Measurements from ENCODE around the gene NALCN. TPM values are rescaled to one million over a fixed set of nuclear protein-coding genes. Genes with fewer than 3 reads are reported as not detected.

Gene NALCN
- total and polyA plus RNA-seq, 7 donors: 0.23 to 1.1 (median 0.71) TPM; not detected in 2

DNA sequence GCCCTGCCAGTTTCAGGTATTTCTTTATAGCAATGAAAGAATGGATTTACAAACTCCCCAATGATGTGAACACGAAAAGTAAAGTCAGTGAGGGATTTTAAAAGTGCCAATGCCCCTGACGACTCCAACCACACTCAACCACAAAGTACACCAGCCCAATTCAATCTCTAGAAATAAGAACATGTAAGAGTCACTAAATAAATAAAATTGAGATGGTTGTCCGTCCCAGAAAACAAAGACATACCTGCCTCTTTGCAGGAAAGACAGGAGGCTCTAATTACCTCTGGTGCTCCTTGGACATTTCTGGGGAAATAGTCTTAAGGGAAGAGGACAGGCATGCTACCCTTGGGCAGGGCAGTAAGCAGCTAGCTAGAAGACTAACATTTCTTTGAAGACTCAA lies 55.8 kb downstream of the NALCN start:
- H3K27ac ChIP-seq: no peak overlapping the region
- no peak for TF ChIP-seq POLR2AphosphoS5 (IDR thresholded peaks at IDR 0.05)
- TF ChIP-seq EP300 (IDR thresholded peaks at IDR 0.05): no peak
- TF ChIP-seq, protein P1, sequence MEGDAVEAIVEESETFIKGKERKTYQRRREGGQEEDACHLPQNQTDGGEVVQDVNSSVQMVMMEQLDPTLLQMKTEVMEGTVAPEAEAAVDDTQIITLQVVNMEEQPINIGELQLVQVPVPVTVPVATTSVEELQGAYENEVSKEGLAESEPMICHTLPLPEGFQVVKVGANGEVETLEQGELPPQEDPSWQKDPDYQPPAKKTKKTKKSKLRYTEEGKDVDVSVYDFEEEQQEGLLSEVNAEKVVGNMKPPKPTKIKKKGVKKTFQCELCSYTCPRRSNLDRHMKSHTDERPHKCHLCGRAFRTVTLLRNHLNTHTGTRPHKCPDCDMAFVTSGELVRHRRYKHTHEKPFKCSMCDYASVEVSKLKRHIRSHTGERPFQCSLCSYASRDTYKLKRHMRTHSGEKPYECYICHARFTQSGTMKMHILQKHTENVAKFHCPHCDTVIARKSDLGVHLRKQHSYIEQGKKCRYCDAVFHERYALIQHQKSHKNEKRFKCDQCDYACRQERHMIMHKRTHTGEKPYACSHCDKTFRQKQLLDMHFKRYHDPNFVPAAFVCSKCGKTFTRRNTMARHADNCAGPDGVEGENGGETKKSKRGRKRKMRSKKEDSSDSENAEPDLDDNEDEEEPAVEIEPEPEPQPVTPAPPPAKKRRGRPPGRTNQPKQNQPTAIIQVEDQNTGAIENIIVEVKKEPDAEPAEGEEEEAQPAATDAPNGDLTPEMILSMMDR (IDR thresholded peaks at IDR 0.05): no peak
- TF ChIP-seq POLR2A (IDR thresholded peaks at IDR 0.05): no peak
- 59 to 77% methylated on average over 3 of the region's 3 CpGs for WGBS, 2 donors

GRCh38 chr13:101354895-101355294 lies 61.4 kb downstream of the NALCN start:
- H3K36me3 ChIP-seq: no peaks in the 10 kb centered on the region
- H3K4me3 ChIP-seq: no peak overlapping the region
- no peak overlapping the region for H3K27ac ChIP-seq
- H3K4me1 ChIP-seq: no peaks in the 10 kb centered on the region
- 86 to 89% methylated on average over 5 of the region's 5 CpGs for WGBS, 2 donors
- H3K9me3 ChIP-seq: peaks cover 0 to 5% (median 0%) of the 10 kb centered on the region in 4 donors
- TF ChIP-seq POLR2A (IDR thresholded peaks at IDR 0.05): no peak
- no peaks in the 10 kb centered on the region for H3K27me3 ChIP-seq
- intact Hi-C loops (cut with DNase I): no loop called here
- no peak for DNase-seq

More for the DNA sequence above, 55.8 kb downstream of the NALCN start:
- Histone ChIP-seq H3K4me1 (no peaks in the 10 kb centered on the region), H3K36me3 (no peaks in the 10 kb centered on the region), H3K9me3 (peaks cover 0 to 7% (median 0%) of the 10 kb centered on the region in 4 donors), H3K4me3 (no peak overlapping the region), H3K27me3 (no peaks in the 10 kb centered on the region)
- DNase-seq: no peak
- intact Hi-C loops (cut with DNase I): no loop called here

DNA sequence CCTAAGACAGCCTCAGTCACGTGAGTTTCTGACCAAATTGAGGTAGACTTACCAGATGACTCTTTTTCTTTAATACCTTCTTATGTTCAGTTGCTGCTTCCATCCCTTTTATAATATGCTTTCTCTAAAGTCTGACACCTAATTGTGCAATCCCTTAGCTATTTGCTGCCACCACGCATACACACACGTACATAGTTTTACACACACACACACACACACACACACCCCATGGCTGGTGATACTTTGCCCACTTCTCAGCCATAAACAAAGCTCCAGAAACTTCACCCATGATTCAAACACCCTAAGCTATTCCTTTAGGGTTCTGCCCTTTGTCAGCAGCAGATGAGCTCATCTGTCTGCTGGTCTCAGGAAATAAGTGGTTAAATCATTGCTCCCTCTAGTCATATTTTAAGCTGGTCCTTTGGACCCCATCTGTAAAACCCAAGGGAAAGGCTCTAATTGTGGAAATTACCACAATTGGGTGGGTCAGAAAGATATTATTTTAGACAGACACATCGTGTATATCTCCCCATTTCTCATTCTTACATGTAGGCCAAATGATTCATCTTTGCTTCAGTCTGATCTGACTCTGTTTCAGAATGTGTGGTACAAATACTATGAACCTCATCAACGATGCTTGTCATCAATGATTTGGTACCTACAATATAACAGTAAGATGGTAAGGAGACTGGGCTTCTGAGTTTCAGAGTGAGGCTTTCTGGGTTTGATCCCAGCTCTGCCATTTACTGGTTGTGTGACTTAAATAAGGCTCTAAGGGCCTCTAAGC lies 69.2 kb downstream of the NALCN start:
- DNase-seq: no peak

DNA sequence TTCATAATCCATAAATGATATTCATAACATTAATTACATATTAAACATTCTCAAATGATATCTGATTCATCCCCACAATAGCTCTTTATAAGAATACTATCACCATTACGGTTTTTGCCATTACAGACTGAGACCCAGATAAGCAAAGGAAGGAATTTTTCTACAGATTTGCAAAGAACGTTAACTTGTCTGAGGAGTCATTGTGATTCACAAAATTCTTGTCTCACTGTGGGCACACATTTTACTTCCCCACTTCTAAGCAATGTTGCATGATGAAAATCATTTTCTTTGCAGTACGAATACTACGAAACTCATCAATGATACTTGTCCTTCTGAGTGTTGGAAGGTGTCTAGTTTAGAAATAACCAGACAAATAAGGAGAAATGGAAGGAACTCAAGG lies 70.1 kb downstream of the NALCN start:
- H3K36me3 ChIP-seq: no peaks in the 10 kb centered on the region
- no peak overlapping the region for H3K27ac ChIP-seq
- H3K27me3 ChIP-seq: no peaks in the 10 kb centered on the region
- DNase-seq: no peak
- 86 to 91% methylated on average over 4 of the region's 4 CpGs for WGBS, 2 donors
- no peaks in the 10 kb centered on the region for H3K4me1 ChIP-seq
- H3K9me3 ChIP-seq: no peaks in the 10 kb centered on the region
- H3K4me3 ChIP-seq: no peak overlapping the region
- intact Hi-C loops (cut with DNase I): no loop called here
- TF ChIP-seq, protein P1 (IDR thresholded peaks at IDR 0.05): no peak
- TF ChIP-seq POLR2AphosphoS5 (IDR thresholded peaks at IDR 0.05): no peak
- no peak for TF ChIP-seq POLR2A (IDR thresholded peaks at IDR 0.05)
- no peak for TF ChIP-seq EP300 (IDR thresholded peaks at IDR 0.05)

More for the DNA sequence above, 69.2 kb downstream of the NALCN start:
- no peak overlapping the region for H3K4me3 ChIP-seq
- TF ChIP-seq EP300 (IDR thresholded peaks at IDR 0.05) (no peak), POLR2A (IDR thresholded peaks at IDR 0.05) (no peak), POLR2AphosphoS5 (IDR thresholded peaks at IDR 0.05) (no peak)
- TF ChIP-seq, protein P1 (IDR thresholded peaks at IDR 0.05): no peak
- H3K4me1 ChIP-seq: no peaks in the 10 kb centered on the region
- 60 to 75% methylated on average over 5 of the region's 5 CpGs for WGBS, 2 donors
- no peaks in the 10 kb centered on the region for H3K36me3 ChIP-seq
- H3K9me3 ChIP-seq: no peaks in the 10 kb centered on the region
- intact Hi-C loops (cut with DNase I): no loop called here
- no peaks in the 10 kb centered on the region for H3K27me3 ChIP-seq
- no peak overlapping the region for H3K27ac ChIP-seq

DNA sequence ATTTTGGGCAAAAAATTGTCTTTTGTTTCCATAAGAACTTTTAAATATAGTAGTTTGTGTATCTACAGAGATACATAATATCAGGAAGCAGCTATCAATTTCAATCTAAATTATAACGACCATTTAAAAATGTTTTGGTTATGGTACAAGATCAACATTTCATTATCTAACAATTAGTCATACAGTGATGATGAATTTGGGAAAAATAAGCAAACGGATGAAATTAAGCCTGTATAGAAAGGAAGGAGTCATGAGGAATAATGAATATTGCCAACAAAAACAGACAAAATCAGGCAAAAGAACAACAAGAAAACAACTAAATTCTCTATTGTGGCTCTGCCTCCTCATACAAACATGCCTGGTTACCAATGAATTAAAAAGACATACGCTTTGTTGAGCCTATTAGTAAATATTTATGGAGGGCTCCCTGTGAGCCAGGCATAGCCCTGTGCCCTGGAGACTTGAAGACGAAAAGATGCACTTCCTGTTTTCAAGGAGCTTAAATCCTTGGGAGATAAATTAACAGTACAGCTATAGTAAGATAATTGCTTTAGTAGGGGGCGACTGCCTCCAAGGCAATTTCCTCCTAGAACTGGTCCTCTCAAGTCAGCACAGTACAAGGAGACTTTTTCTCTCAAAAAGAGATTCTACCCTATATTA lies 73.0 kb downstream of the NALCN start:
- no peak for DNase-seq
- H3K4me1 ChIP-seq: no peaks in the 10 kb centered on the region
- TF ChIP-seq POLR2A (IDR thresholded peaks at IDR 0.05) (no peak), POLR2AphosphoS5 (IDR thresholded peaks at IDR 0.05) (no peak), EP300 (IDR thresholded peaks at IDR 0.05) (no peak)
- TF ChIP-seq, protein P1 (IDR thresholded peaks at IDR 0.05): no peak
- H3K9me3 ChIP-seq: no peaks in the 10 kb centered on the region
- no peaks in the 10 kb centered on the region for H3K36me3 ChIP-seq
- intact Hi-C loops (cut with DNase I): no loop called here
- no peaks in the 10 kb centered on the region for H3K27me3 ChIP-seq
- H3K27ac ChIP-seq: no peak overlapping the region
- no peak overlapping the region for H3K4me3 ChIP-seq
- 57 to 58% methylated on average over 5 of the region's 5 CpGs for WGBS, 2 donors
